ENCODE results near the gene AKT1S1. TPM values are rescaled to one million over a fixed set of nuclear protein-coding genes. Genes with fewer than 3 reads are reported as not detected.
A peak's percentile ranks its signal among the peaks of the same experiment; 100 is the strongest.
"Not testable (repeated sequence)": the region's sequence is repeated elsewhere in the genome, so short reads cannot be mapped to it uniquely, and the experiment has no call there.

Gene AKT1S1
- total RNA-seq, 2 donors from 2014 or later, result 19.2 to 33.8 TPM

- no peak overlapping the region for H3K4me3 Mint-ChIP-seq
- H3K9me3 ChIP-seq (ENCODE audit: control insufficient read depth, low read length, poor library complexity, severe bottlenecking), result no peaks in the 10 kb centered on the region
- H3K27me3 Mint-ChIP-seq, result no peaks in the 10 kb centered on the region
- peaks cover 8% of the 10 kb centered on the region for H3K4me1 Mint-ChIP-seq
- DNase-seq (no peak), ATAC-seq (peak; percentile 4)
- H3K36me3 Mint-ChIP-seq (ENCODE audit: low read depth), result peaks cover 14% of the 10 kb centered on the region
- H3K27ac Mint-ChIP-seq, result no peak overlapping the region
Observed at GRCh38 chr19:49835562-49835961, 41.6 kb downstream of the AKT1S1 start.

- H3K36me3 Mint-ChIP-seq (ENCODE audit: low read depth), result peaks cover 9% of the 10 kb centered on the region
- DNase-seq (no peak), ATAC-seq (no peak)
- H3K27me3 Mint-ChIP-seq, result no peaks in the 10 kb centered on the region
- H3K4me3 Mint-ChIP-seq, result no peak overlapping the region
- no peak overlapping the region for H3K27ac Mint-ChIP-seq
- H3K9me3 ChIP-seq (ENCODE audit: control insufficient read depth, low read length, poor library complexity, severe bottlenecking), result no peaks in the 10 kb centered on the region
- peaks cover 10% of the 10 kb centered on the region for H3K4me1 Mint-ChIP-seq
Observed at GRCh38 chr19:49833599-49833998, 43.6 kb downstream of the AKT1S1 start.

GRCh38 chr19:49832556-49832955 is 44.6 kb downstream of the AKT1S1 start:
- Mint-ChIP-seq H3K4me3 (no peak overlapping the region), H3K4me1 (peaks cover 10% of the 10 kb centered on the region), H3K27me3 (no peaks in the 10 kb centered on the region), H3K36me3 (ENCODE audit: low read depth) (peaks cover 7% of the 10 kb centered on the region), H3K27ac (no peak overlapping the region)
- DNase-seq (no peak), ATAC-seq (no peak)
- no peaks in the 10 kb centered on the region for H3K9me3 ChIP-seq (ENCODE audit: control insufficient read depth, low read length, poor library complexity, severe bottlenecking)

- Mint-ChIP-seq H3K4me1 (peaks cover 18% of the 10 kb centered on the region), H3K27ac (peak overlapping the region; percentile 32), H3K27me3 (no peaks in the 10 kb centered on the region), H3K36me3 (ENCODE audit: low read depth) (peaks cover 7% of the 10 kb centered on the region), H3K4me3 (no peak overlapping the region)
- no peak for ATAC-seq
- H3K9me3 ChIP-seq (ENCODE audit: control insufficient read depth, low read length, poor library complexity, severe bottlenecking), result no peaks in the 10 kb centered on the region
- no peak for DNase-seq
Observed at GRCh38 chr19:49831592-49831991, 45.6 kb downstream of the AKT1S1 start.

GRCh38 chr19:49830766-49831165 is 46.4 kb downstream of the AKT1S1 start:
- no peak for ATAC-seq
- DNase-seq, result no peak
- Mint-ChIP-seq H3K4me3 (no peak overlapping the region), H3K27me3 (no peaks in the 10 kb centered on the region), H3K27ac (peak overlapping the region; percentile 32), H3K36me3 (ENCODE audit: low read depth) (peaks cover 9% of the 10 kb centered on the region), H3K4me1 (peaks cover 23% of the 10 kb centered on the region)
- H3K9me3 ChIP-seq (ENCODE audit: control insufficient read depth, low read length, poor library complexity, severe bottlenecking), result no peaks in the 10 kb centered on the region

- no peaks in the 10 kb centered on the region for H3K9me3 ChIP-seq (ENCODE audit: control insufficient read depth, low read length, poor library complexity, severe bottlenecking)
- Mint-ChIP-seq H3K27me3 (no peaks in the 10 kb centered on the region), H3K4me3 (no peak overlapping the region), H3K27ac (no peak overlapping the region), H3K4me1 (peaks cover 23% of the 10 kb centered on the region), H3K36me3 (ENCODE audit: low read depth) (peaks cover 4% of the 10 kb centered on the region)
- no peak for DNase-seq
- no peak for ATAC-seq
Observed at GRCh38 chr19:49829721-49830120, 47.4 kb downstream of the AKT1S1 start.

- peaks cover 21% of the 10 kb centered on the region for H3K4me1 Mint-ChIP-seq
- H3K27ac Mint-ChIP-seq, result no peak overlapping the region
- ATAC-seq (no peak), DNase-seq (no peak)
- no peak overlapping the region for H3K4me3 Mint-ChIP-seq
- no peaks in the 10 kb centered on the region for H3K9me3 ChIP-seq (ENCODE audit: control insufficient read depth, low read length, poor library complexity, severe bottlenecking)
- H3K27me3 Mint-ChIP-seq, result no peaks in the 10 kb centered on the region
- H3K36me3 Mint-ChIP-seq (ENCODE audit: low read depth), result peaks cover 3% of the 10 kb centered on the region
Observed at GRCh38 chr19:49829200-49829599, 48.0 kb downstream of the AKT1S1 start.

GRCh38 chr19:49827034-49827433 is 50.1 kb downstream of the AKT1S1 start:
- Mint-ChIP-seq H3K36me3 (ENCODE audit: low read depth) (peaks cover 3% of the 10 kb centered on the region), H3K27me3 (no peaks in the 10 kb centered on the region), H3K4me1 (peaks cover 23% of the 10 kb centered on the region), H3K27ac (no peak overlapping the region), H3K4me3 (no peak overlapping the region)
- DNase-seq (no peak), ATAC-seq (no peak)
- no peaks in the 10 kb centered on the region for H3K9me3 ChIP-seq (ENCODE audit: control insufficient read depth, low read length, poor library complexity, severe bottlenecking)

- ATAC-seq, result no peak
- no peak for DNase-seq
- Mint-ChIP-seq H3K27ac (no peak overlapping the region), H3K4me3 (no peak overlapping the region), H3K36me3 (ENCODE audit: low read depth) (peaks cover 3% of the 10 kb centered on the region), H3K27me3 (no peaks in the 10 kb centered on the region), H3K4me1 (peaks cover 21% of the 10 kb centered on the region)
- H3K9me3 ChIP-seq (ENCODE audit: control insufficient read depth, low read length, poor library complexity, severe bottlenecking), result no peaks in the 10 kb centered on the region
Observed at GRCh38 chr19:49824662-49825061, 52.5 kb downstream of the AKT1S1 start.

- ATAC-seq (no peak), DNase-seq (no peak)
- H3K27ac Mint-ChIP-seq, result no peak overlapping the region
- no peaks in the 10 kb centered on the region for H3K9me3 ChIP-seq (ENCODE audit: control insufficient read depth, low read length, poor library complexity, severe bottlenecking)
- no peak overlapping the region for H3K4me3 Mint-ChIP-seq
- no peaks in the 10 kb centered on the region for H3K27me3 Mint-ChIP-seq
- H3K4me1 Mint-ChIP-seq, result peaks cover 28% of the 10 kb centered on the region
- peaks cover 3% of the 10 kb centered on the region for H3K36me3 Mint-ChIP-seq (ENCODE audit: low read depth)
Observed at GRCh38 chr19:49823472-49823871, 53.7 kb downstream of the AKT1S1 start.

- H3K9me3 ChIP-seq (ENCODE audit: control insufficient read depth, low read length, poor library complexity, severe bottlenecking), result no peaks in the 10 kb centered on the region
- ATAC-seq (no peak), DNase-seq (no peak)
- H3K36me3 Mint-ChIP-seq (ENCODE audit: low read depth), result no peaks in the 10 kb centered on the region
- no peak overlapping the region for H3K4me3 Mint-ChIP-seq
- H3K27ac Mint-ChIP-seq, result peak overlapping the region; percentile 100
- H3K4me1 Mint-ChIP-seq, result peaks cover 22% of the 10 kb centered on the region
- H3K27me3 Mint-ChIP-seq, result no peaks in the 10 kb centered on the region
Observed at GRCh38 chr19:49820125-49820524, 57.0 kb downstream of the AKT1S1 start.

GRCh38 chr19:49819452-49820115 is 57.6 kb downstream of the AKT1S1 start:
- Mint-ChIP-seq H3K4me1 (peaks cover 23% of the 10 kb centered on the region), H3K4me3 (peak overlapping the region; percentile 99), H3K27ac (peak overlapping the region; percentile 100)
- H3K36me3 Mint-ChIP-seq (ENCODE audit: low read depth); H3K27me3 Mint-ChIP-seq; ATAC-seq; H3K9me3 ChIP-seq (ENCODE audit: control insufficient read depth, low read length, poor library complexity, severe bottlenecking); DNase-seq: not testable (repeated sequence)
